Activated T-cell treated with anti-CD3 and anti-CD28 coated beads, Interleukin-2, amount 50 U/mL, for 1 hour (primary cell): ENCODE data around the gene RIT1.

Source experiments
- DNase-seq: peaks from one replicate; pipeline ENCODE4 v3.0.0-alpha.2; 2020

The RIT1 gene, protein sequence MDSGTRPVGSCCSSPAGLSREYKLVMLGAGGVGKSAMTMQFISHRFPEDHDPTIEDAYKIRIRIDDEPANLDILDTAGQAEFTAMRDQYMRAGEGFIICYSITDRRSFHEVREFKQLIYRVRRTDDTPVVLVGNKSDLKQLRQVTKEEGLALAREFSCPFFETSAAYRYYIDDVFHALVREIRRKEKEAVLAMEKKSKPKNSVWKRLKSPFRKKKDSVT

DNA sequence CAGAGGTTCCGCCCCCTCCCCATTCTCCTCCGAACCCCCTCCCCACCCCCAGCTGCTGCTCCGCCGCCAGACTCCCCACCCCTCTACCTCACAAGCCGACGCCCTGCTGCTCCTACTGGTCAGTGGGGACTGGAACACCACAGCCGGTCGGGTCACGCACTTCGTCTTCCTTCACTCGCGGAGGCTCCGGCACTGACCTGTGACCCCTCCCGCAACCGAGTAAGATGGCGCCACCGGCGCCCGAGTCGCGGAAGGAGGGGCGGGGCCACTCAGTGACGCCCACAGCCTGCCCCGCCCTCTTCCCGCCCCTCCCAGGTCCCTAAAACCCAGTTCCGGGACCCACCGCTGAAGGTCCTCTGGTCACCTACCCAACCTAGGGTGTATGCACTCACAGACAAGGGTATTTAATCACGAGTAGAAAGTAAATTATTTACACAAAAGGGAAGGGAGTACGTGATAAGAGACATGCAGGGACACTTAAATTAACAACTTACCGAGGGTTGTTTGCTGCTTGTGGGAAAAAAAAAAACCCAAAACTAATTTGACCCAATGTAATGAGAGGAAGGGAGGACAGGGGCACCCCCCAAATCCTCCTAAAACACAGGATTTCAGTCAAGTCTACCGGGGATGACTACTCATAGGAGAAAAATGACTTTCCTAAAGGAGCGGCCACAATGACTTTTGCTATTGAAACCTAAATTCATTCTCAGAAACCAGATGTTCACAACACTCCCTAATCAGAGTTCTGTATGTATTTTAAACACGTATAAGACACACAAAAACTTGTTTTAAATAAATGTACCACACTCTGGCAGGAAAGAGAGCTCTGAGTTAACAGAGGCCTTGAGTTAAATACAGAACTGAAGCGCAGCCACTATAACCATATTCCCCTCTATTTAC, at the start of gene RIT1:
Gene RIT1, minus strand, starts transcription at position 194 of the 900 bp plus-strand sequence. CDS start 588 bp downstream, outside the sequence.
- peak; percentile 87 for DNase-seq

DNA sequence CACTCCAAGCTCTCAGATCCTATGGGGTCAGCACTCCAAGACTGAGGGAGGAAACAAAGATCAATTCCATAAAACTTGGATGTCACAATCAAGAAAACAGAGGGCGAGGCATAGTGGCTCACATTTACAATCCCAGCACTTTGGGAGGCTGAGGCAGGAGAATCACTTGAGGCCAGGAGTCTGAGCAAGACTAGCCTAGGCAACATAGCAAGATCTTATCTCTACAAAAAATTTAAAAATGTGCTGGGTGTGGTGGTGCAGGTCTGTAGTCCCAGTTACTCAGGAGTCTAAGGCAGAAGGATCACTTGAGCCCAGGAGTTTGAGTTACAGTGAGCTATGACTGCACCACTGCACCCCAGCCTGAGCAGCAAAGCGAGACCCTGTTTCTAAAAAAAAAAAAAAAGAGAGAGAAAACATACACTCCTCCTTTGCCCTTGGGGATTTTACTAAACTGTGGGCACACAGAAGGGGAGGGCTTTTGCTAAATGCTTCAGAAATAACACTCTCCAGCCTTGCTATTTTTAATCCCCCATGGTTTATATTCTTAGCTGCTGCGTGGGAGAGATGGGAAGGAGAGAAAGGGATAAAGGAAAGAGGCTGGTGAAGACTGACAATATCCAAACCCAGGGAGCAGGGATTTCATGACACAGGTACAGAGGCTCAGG, 49.1 kb upstream of the RIT1 start:
- DNase-seq, result no peak

DNA sequence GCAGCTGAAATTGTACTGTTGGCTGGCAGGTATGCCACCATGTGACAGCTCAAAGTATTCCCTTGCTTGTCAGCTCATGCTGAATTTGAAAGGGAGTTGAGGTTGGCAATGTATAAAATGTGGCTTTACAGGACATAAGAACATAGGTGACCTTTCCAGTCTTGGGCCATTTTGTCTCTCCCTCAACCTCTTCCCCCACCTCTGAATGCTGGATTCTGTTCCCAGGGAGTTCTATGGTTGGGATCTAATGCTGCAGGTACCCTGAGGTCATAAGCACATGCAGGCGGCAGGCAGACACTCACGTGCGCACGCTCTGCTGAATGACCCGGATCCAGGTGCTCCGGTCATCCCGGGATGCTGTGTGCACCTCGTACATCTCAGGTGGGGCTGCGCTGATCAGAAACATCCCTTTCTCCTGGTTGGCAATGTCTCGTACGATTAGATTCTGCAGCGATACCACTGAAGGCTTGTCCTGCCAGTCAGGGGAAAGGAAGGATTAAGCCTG, 46.3 kb upstream of the RIT1 start:
- no peak for DNase-seq

DNA sequence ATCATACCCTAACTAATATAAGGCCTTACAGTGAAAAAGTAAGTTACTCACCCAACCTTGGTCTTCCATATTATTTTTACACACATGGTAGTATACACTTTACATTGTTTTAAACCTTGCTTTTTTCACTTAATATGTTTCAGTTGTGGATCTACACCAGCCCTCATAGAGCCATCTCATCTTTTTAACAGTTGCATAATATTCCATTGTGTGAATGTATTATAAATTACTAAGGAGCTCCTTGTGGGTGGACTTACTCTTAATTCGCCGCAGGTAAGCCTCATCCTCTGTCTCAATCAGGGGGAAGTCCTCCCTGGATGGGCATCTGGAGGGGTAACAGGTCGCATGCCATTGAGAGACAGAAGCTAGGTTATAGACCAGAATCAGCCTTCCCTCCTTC, 43.5 kb upstream of the RIT1 start:
- DNase-seq, result no peak

DNA sequence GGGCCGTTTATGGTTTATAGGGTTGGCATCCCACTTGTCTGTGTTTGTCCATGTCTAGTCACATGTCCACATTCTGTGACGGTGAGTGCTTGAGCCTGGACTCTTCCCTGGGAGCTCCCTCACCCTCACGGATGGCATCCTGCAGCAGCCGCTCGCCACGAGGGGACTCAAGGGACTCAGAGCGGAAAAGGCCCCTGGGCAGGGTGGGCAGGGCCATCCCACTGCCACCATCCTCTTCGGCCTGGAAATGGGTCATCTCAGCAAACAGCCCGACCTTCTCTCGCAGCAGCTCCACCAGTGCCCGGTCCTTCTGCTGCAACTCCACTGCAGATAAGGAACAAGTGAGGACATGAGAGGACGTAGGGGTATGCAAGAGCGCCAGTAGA, 41.3 kb upstream of the RIT1 start:
- DNase-seq, result no peak

DNA sequence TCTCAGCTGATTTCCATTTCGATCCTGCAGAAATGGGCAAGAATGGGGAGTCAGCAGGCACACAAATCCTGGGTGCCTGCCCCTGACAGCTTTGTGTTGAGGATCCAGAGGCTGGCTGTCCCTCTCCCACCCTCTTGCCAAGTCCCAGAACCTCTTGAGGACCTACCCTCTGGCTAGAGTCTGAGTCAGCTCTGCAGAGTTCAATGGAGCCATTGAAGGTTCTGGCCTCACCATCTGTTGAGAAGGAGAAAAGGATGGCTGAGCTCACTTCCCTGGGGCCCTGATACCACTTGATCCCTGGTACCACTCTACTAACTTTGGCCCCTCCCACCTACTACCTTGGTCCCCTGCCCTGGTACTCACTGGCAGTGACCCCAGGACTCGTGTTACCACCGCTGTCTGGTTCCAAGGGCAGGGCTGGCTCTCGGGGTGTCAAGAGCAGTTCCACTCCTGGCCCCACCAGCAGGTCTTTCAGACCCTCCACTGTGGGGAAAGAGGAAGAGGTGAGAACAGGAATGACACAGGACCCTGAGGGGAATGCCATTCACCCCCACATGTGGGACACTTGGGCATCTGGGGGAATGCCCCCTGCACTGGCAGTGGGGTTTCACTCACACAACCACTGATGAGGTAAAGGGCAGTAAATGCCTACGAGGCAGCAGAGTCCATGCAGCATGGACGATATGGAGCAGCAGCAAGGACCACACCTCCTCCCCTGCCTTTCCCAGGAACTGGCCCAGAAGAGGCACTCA, 40.8 kb upstream of the RIT1 start:
- DNase-seq, result no peak

DNA sequence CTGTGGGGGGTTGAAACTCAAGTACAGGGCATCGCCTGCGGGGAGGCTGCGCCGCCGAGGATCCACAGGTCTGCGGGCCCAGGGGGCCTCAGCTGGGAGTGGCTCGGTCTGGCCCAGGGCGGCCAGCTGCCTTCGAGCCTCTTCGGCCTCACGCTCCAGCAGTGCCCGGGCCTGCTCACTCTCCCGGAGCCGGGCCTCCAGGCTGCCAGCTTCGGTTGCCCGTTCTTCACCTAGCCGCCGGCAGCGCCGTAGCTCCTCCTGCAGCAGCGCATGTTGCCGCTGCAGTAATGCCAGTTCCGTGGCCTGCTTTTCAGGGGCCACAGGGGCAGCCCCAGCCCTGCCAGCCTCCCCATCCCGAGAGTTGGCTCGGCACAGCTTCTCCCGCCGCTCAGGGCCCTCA, 39.7 kb upstream of the RIT1 start:
- DNase-seq, result no peak

DNA sequence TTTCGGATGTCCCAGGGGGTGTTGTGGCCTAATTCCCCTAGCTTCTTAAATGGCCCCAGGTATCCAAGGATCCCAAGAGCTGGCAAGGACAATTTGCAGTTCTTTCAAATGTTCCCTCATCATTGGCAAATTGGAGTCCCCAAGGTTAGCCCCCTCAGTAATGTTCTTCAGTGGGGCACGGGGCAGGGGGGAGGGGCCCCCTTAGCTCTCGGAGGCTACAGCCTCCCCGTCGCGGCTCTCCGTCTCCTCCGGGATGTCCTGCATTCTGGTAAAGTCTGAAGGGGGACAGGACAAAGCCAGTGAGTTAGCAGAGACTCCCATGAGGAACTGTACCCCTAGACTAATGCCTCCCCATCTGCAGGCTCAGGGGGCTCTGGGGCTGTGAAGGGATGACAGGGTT, 36.6 kb upstream of the RIT1 start:
- DNase-seq, result no peak

DNA sequence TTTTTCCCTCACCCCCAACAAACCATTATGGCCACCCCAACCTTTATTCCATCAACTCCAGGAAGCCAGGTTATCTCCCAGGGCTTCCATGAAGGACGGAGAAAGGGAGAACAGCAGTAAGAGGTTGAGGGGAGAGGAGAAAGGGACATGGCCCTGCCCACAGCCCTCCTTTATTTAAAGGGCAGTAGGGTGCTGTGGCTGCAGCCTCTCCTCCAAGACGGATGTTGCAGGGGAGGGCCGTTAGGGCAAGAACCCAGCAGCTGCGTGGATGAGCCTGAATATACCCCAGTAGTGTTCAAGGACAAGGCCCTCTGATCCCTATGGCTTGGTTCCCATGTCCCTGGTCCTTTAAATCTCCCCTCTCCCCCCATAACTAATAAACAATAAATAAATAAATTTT, 36.1 kb upstream of the RIT1 start:
- DNase-seq, result no peak

DNA sequence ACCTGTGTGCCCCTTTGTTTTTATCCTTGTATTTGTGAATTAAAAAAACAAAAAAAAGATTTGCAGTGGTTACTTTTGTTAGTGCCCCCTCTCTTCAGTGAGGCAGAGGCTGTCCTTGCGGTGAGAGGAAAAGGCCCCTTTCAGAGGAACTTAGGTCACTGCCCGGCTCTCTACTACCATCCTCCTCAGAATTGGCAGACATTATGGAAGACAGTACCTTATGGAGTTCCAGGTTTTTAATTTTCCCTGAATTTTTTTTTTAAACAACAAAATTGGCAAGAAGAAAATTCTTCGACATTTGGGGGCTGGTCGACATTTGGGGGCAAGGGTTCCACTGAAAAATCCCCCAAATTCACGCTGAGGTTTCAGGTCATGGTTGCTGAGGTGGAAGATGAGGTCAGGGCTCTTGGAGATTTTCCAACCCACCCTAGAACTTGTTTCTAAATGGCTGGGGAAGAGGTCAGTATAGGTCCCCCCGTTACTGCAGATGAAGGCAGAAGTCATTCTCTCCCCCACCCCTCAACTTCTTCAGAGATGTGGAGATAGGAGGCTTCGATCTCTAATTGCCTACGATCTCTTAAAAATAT, 35.6 kb upstream of the RIT1 start:
- DNase-seq, result no peak

DNA sequence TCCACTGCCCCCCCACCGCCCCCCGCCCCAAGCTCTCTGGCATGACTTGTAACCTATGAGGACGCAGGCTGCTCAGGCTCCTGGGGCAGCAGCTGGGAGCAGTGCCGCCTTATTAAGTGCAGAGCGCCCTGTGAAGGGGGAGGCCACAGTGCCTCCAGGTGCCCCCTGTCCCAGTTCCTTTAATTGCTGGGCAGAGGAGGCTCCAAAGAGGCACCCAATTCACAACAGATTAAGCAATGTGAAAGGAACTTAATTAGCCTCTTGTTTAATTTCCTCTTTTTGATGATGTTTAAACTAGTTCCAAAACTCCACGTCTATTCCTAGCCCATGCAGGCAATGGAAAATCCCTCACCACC, 33.3 kb upstream of the RIT1 start:
- DNase-seq, result no peak

DNA sequence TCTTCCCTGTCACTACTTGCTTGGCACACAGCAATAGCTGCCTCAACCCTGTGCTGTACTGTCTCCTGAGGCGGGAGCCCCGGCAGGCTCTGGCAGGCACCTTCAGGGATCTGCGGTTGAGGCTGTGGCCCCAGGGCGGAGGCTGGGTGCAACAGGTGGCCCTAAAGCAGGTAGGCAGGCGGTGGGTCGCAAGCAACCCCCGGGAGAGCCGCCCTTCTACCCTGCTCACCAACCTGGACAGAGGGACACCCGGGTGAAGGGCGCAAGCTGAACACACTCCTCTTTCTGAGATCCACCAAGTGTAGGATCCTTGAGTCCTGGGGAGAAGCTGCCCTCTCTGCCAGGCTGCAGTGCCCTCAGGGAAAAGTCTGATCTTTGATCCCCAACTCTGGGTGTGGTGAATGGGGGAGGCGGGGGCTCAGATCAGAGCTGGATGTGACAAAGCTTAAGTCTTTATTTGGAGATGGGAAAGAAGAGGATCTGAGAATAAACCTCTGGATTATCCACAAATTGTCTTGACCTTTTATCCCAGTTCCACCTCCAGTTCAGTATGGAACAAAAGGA, 31.5 kb upstream of the RIT1 start:
- no peak for DNase-seq

DNA sequence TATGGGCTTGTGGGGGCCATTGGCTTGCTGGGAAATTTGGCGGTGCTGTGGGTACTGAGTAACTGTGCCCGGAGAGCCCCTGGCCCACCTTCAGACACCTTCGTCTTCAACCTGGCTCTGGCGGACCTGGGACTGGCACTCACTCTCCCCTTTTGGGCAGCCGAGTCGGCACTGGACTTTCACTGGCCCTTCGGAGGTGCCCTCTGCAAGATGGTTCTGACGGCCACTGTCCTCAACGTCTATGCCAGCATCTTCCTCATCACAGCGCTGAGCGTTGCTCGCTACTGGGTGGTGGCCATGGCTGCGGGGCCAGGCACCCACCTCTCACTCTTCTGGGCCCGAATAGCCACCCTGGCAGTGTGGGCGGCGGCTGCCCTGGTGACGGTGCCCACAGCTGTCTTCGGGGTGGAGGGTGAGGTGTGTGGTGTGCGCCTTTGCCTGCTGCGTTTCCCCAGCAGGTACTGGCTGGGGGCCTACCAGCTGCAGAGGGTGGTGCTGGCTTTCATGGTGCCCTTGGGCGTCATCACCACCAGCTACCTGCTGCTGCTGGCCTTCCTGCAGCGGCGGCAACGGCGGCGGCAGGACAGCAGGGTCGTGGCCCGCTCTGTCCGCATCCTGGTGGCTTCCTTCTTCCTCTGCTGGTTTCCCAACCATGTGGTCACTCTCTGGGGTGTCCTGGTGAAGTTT, 30.8 kb upstream of the RIT1 start:
- no peak for DNase-seq

DNA sequence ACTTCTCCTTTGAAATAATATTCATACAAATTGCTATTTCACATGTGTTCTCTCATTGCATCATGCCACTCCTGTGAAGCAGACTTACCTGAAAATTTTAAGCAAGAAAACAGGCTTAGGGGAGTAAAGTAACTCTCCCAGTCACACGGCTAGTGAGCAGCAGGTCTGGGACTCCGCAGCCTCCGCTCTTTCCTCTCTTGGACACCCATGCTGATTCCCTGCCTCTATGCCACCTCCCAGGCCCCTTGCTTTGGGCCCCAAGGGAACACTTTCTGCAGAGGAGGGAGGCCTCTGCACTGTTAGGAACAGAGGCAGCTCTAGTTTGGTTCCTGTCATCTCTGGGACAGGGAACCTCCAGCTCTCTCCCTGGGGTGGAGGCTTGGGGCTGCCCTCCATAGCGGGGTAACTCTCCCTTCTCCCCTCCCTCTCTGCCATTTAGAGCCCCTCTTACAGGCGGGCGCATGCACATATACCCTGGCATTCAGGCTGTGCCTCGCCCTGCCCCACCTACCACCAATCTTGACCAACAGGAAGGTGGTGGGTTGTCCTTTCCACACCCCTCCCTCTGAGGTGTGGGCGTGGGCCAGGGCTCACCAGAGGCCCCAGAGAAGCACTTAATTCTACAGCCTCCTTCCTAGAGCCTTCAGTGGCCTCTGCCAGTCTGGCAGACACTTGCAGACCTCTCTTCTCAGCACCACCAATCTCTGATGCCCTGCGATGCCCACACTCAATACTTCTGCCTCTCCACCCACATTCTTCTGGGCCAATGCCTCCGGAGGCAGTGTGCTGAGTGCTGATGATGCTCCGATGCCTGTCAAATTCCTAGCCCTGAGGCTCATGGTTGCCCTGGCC, 30.1 kb upstream of the RIT1 start, which contains the start of gene RXFP4:
Gene RXFP4, plus strand, starts transcription at position 646 of the 852 bp plus-strand sequence. Its CDS starts 72 bp downstream, at position 718.
- DNase-seq, result no peak

DNA sequence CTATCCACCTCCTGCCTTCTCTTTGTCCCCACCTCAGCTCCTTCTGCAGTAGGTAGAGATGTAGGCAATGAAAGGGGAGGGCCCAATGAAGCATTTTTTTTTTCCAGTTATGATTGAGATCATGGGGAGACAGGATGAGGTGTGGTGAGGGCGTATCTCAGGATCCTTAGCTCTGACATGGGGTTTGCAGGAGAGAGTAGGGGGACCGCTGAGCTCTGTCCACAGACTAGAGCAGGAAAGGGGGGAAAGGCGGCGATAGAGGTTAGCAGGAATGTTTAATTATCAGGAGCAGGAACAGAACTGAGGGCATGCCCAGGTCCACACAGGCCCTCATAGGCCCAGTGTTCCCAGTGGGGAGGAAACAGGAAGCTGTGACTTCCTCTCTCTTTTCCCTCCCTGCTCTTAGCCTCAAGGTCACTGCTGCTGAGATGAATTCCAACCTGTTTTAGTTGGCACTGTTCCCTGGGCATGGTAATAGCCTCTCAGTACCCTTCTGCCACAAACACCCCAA, 29.4 kb upstream of the RIT1 start:
- DNase-seq, result no peak

DNA sequence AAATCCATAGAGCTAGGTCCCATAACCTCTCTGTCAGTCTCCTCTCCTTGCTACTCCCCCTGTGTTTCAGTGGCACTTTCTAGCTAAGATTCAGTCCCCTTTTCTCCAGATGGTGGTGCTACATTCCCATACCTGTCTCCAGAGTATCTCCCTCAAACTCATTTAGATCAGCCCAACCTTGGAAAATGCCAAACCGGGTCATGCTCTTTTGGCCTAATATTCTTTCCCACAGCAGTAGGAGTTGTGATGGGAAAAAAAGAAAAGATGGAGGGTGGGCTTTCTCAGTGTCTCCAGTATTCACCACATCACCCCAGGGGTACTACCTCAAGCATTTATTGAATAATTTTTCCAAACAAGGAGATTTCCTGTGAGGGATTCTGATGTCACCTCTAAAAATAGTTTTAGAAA, 27.1 kb upstream of the RIT1 start:
- DNase-seq, result no peak

DNA sequence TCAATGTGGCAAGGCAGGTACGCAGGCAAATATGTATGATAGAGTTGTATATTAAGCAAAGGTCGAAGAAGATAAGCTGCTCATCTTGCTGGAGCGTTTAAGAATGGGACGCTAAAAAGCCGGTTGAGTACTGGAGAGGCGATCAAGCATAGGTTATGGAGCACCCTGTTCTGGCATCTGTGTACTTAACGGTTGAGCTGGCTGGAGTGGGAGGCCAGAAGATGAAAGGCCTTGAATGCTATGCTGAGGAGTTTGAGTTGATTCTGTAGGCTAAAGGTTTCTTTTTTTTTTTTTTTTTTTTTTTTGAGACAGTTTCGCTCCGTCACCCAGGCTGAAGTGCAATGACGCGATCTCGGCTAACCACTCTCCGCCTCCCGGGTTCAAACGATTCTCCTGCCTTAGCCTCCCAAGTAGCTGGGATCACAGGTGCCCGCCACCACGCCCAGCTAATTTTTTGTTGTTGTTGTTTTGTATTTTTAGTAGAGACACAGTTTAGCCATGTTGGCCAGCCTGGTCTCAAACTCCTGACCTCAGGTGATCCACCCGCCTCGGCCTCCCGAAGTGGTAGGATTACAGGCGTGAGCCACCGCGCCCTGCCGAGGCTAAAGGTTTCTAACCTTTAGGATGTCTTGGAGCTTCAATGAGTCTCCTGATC, 23.9 kb upstream of the RIT1 start:
- DNase-seq, result no peak

DNA sequence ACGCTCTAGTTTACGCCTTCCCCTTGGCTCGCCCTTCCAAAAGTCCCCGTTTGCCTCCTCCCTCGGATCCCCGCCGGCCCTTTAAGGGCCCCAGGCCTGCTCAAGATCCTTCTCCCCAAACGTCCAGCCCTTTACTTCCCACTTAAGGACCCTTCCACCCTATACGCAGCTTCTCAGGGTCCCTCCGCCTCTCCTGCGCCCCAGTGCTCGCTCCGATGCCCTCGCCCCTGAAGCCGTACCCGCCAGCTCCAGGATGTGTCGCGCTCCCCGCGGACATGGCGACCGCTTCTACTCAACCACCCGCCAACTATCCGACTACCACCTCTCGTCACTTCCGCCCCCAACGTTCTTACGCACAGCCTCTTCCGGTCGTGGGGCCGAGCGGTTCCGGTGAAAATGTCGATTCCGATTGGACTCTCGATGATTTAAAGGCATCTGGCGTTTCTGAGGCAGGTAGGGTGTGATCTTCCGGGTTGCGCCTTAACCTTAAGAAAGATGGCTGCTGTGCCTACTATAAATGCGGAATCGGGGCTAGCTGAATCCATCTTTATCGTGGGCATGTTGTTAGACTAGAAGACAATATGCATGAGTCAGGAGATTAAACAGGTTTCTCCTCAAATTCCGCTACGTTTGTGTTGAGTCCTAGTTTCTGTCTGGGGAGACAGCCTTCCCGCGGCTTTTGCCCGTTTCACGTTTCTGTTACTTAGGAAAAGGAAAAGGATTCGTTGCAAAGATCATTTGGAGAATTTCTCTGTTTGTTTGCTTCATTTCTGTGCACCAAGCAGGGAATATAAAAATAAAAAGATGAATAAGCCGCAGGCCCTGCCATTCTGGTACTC, 23.2 kb upstream of the RIT1 start, which contains the start of gene KHDC4:
Gene KHDC4, minus strand, starts transcription at position 317 of the 839 bp plus-strand sequence. Its CDS starts 40 bp downstream, at position 277.
- peak; percentile 87 for DNase-seq
